A673 (cell line): ENCODE measurements around the gene REXO4.

Experiments
- EZH2 ChIP-seq: fragments of 200-600 bp; sonication (generic); IDR thresholded peaks from 2 replicates; pipeline ENCODE4 v1.6.1; 2017; ENCODE audit warnings: borderline replicate concordance, low read depth, mild to moderate bottlenecking, mixed read lengths, antibody characterized with exemption, low read length; ENCODE audit not compliant: poor library complexity, severe bottlenecking
- TF ChIP-seq, protein P1 (sequence below): fragments of 300-800, 200-600 bp; sonication (generic); conservative IDR thresholded peaks from 2 replicates; pipeline ENCODE4 v1.5.1; 2017; ENCODE audit warnings: low read depth, mild to moderate bottlenecking, antibody characterized with exemption, low read length, moderate library complexity, mixed read lengths

DNA sequence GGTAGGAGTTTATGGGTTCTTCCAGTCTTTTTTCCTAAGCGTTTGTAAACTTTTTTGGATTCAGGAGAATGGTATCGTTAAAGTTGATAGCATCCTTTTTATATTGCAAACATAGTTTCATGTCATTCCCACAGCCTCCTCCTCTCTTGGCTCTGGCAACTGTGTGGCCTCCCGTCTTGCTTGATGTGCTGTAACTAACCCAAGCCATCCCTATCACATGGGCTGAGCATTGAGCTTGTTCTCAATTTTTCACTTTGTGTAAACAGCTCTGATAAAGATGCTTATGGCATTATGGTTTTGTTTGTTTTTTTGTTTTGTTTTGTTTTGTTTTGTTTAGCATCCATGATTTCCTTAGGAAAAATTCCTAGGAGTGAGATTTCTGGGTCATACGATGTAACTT lies 37.1 kb downstream of the REXO4 start:
- TF ChIP-seq, protein P1, sequence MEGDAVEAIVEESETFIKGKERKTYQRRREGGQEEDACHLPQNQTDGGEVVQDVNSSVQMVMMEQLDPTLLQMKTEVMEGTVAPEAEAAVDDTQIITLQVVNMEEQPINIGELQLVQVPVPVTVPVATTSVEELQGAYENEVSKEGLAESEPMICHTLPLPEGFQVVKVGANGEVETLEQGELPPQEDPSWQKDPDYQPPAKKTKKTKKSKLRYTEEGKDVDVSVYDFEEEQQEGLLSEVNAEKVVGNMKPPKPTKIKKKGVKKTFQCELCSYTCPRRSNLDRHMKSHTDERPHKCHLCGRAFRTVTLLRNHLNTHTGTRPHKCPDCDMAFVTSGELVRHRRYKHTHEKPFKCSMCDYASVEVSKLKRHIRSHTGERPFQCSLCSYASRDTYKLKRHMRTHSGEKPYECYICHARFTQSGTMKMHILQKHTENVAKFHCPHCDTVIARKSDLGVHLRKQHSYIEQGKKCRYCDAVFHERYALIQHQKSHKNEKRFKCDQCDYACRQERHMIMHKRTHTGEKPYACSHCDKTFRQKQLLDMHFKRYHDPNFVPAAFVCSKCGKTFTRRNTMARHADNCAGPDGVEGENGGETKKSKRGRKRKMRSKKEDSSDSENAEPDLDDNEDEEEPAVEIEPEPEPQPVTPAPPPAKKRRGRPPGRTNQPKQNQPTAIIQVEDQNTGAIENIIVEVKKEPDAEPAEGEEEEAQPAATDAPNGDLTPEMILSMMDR = no peak
- TF ChIP-seq EZH2 = no peak
